C4-2B (cell line): ENCODE data around the gene MARF1.

Experiments used
- CTCF ChIP-seq: fragments of 450-650 bp; conservative IDR thresholded peaks from 2 replicates; pipeline ENCODE4 v1.5.1; 2017; ENCODE audit warnings: mild to moderate bottlenecking
- ZFX ChIP-seq: fragments of 450-650 bp; IDR thresholded peaks from 2 replicates; pipeline ENCODE4 v1.6.1; 2017

- TF ChIP-seq CTCF (no peak), ZFX (no peak)
These were observed 61.7 kb downstream of the MARF1 start for GRCh38 chr16:15581127-15581815.
